Inflammatory macrophage treated with lipopolysaccharide for 1 hour (primary cell): ENCODE data around the gene EPHB2.
A peak's percentile ranks its signal among the peaks of the same experiment; 100 is the strongest.

ENCODE experiments used
- DNase-seq, 2 donors: peaks; one replicate each; pipeline ENCODE4 v3.0.0-alpha.2; 2020 to 2022

EPHB2 gene

GRCh38 chr1:22752339-22752738, 41.7 kb downstream of the EPHB2 start:
- DNase-seq = no peak

DNA sequence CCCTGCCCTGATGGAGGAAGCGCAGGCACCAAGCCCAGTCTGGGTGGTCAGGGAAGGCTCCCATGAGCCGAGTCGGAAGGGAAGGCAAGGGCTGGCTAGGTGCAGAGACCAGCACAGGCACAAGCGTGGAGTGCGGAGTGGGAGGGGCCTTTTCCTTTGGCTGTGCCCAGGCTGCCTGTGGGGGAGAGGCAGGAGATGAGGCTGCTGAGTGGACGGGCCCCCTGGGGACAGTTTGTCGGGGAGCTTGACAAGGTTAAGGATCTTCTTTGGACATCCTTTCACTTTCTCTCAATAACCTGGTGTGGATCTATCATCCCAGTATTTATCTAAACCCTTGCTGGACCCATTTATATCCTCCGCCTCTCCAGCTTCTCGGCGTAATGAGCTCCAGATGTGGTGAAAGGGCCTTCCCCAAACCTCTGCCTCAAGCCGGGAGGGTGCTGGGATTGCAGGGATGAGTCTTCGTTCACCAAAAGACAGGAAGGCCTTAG, 42.9 kb downstream of the EPHB2 start:
- no peak for DNase-seq

DNA sequence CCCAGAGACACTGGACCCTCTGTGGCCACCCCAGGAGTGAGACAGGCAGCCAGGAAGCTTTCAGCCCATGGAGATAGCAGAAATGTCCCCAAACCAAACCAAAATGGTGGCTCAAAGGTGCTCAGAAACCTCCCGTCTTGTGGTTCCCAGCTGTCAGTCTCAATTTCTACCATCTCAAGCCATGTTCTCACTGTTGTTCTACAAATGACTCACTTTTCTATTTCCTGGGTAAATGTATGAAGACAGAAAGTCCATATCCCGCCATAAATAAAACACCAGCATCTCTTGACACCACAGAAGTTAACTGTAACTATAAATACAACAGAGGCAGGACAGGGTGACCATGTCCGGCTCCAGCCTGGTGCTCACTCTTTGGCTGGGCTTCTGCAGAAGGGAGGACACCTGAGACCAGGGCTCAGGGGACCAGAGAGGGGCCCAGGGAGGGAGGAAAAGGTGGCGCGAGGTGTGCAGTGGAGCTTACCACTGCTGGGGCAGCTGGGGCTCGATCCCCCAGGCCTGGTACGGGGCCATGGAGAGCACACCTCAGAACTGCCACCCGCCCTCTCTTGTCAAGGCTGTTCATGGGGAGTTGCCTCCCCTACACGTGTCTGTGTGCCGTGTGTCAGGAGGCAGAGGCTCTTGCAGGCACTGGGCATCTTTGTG, 43.6 kb downstream of the EPHB2 start:
- no peak for DNase-seq

DNA sequence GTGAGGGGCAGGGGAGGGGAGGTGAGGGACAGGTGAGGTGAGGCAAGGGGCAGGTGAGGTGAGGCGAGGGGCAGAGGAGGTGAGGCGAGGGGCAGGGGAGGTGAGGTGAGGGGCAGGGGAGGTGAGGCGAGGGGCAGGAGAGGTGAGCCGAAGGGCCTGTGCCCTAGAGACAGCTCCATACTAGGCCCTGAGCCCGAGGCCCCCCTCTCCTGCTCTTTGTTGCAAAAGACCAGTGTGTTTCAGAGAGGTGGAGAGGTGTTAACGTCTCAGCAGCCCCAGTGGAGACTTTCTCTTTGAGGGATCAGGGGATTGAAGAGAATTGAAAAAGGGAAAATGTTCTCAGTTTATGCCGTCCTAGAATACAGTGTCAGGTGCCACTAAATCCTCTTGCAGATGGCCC, 44.2 kb downstream of the EPHB2 start:
- no peak for DNase-seq

GRCh38 chr1:22755641-22756040, 45.0 kb downstream of the EPHB2 start:
- no peak for DNase-seq

DNA sequence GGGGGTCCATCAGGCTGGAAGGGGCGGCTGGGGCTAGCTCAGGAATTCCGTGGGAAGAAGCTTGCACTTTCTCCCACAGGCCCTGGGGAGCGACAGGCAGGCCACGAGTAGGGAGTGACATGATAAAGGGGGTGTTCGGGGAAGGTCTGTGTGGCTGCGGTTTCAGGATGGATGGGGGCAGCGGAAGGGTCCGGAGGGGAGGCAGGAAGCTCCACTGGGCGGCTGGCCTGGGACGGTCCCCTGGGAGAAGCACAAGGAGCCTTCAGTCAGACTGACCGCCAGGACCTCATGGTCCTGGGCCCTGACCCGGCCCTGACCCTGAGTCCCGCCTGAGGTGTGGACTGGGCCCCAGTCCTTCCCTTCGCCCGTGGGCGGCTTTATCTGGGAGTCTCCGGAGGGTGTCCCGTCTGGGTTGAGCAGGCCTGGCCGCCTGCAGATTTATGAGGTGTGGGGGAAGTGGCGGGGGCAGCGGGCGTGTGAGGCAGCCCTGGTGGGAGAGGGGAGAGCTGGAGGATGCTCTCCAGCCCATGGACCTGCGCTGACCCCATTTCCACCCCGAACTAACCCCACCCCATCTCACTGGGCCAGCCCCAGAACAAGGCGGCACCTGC, 45.6 kb downstream of the EPHB2 start:
- DNase-seq = no peak

- DNase-seq = no peak
These were observed 49.8 kb downstream of the EPHB2 start for GRCh38 chr1:22760455-22760854.

DNA sequence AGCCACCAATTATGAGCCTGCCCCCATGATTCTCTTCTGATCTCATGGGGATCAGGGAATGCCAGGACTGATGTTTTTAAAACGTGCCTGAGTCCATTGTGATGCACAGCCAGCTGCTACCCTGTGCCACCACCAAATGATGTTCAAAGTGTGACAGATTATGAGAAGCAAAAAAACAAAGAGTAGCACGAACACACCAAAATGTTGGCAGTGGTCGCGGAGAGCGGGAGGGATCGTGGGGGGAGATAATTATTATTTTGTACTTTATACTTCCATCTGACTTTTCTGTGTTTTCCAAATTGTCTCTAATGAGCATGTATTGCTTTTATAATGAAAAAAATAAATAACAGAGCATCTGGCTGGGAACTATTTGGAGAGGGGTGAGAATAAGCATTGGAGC, 50.5 kb downstream of the EPHB2 start:
- DNase-seq = no peak

GRCh38 chr1:22761821-22762220, 51.2 kb downstream of the EPHB2 start:
- DNase-seq = no peak

- DNase-seq = no peak
These were observed 53.0 kb downstream of the EPHB2 start for GRCh38 chr1:22763487-22764200.

- no peak for DNase-seq
These were observed 57.2 kb downstream of the EPHB2 start for GRCh38 chr1:22767852-22768251.

DNA sequence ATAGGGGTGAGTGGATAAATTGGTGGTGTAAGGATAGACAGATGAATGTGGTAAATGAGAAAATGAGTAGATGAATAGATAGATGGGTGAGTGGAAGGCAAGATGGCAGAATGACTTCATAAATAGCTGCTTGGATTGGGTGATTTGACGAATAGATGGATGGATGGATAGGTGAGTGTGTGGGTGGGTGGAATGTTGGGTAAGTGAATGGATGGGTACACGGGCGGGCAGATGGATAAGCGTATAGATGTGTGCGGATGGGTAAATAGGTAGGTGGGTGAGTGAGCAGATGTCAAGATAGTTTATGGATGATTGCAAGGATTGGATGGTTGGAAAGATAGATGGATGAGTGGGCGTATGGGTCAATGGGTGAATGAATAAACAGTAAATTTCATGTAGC, 59.3 kb downstream of the EPHB2 start:
- no peak for DNase-seq

GRCh38 chr1:22772014-22772413, 61.4 kb downstream of the EPHB2 start:
- no peak for DNase-seq

- DNase-seq = no peak
These were observed 63.6 kb downstream of the EPHB2 start for GRCh38 chr1:22773981-22774832.

DNA sequence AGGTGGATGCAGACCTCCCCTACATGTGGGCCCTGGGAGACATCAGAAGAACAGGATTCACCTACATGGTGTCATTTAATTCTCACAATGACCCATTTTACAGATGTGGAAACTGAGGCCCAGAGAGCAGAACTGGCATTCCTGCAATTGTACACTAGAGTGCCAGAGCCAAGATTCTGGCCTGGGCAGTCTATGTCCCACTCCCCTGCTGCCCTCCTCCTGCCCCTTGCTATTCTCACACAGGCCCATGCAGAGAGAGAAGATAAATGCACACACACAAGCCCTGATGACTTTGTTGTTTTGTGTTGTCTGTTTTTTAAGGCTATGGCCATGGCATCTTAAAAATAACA, 64.2 kb downstream of the EPHB2 start:
- no peak for DNase-seq

DNA sequence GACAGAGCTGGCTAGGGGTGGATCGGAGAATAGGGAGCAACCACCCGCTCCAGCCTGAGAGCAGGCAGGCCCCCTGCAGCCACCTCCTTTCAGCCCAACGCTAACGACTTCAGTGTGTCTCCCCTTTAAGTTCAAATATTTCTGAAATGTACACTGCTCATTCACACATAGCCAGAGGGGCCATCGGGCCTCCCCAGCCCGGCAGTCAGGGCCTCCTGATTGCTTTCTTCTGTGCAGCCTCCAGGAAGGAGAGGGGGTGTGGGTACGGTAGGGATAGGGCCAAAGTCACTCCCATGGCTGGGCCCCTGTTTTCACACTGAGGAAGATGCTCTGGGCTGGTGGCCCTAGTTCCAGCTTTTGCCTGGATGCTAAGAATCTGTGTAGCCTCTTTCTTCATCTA, 64.8 kb downstream of the EPHB2 start:
- DNase-seq = no peak

DNA sequence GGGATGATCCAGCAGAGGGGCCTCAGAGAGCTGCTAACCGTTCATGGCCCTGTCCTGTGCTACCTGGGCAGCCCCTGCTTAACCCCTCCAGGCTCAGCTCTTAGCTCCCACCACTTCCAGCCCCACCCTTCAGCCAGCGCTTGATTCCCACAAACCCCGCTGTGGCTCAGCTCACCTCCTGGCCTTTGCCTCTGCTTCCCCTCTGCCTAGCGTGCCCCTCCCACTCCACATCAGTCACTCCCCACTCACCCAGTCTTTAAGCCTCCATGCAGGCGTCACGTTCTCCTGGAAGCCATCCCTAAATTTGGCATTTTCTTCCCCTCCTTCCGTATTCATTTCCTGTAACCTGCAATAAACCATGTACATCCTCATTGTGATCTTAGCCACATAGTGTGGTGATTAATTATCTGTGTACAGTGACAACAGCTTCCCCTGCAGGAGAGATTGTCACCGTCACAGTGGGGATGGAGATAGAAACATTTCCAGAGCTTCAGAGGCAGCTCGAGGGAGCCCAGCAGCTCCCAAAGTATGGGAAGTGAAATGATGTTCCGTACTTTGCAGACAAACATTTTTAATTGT, 65.5 kb downstream of the EPHB2 start:
- DNase-seq = no peak

DNA sequence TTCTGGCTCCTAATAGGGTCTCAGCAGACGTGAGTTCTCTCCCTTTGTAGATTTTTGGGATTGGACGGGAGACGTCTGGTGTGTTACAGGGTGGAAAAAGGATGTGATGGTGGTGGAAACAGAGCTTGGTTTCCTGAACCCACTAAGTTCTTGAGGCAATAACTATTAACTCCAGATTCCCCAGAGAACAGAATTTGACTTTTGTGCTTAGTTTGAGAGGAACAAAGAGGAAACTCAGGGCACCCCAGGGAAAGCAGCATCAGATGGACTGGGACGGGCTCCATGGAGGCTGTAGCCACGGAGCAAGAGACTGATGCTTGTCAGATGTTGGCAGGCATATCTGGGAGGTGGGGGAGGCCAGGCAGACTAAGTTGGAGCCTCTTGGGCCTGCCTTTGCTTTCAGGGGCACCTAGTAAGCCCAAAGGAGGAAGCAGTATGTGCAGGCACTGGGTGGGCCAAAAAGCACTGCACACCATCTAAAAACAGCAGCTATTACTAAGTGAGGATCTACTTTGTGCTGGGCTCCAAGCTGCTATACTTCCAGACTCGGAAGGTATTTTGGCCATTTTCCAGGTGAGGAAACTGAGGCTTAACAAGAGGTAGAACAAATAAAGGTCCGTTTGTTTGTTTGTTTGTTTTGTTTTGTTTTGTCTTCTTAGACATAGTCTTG, 66.9 kb downstream of the EPHB2 start:
- DNase-seq = no peak

- no peak for DNase-seq
These were observed 67.8 kb downstream of the EPHB2 start for GRCh38 chr1:22778408-22778807.

- DNase-seq = no peak
These were observed 68.4 kb downstream of the EPHB2 start for GRCh38 chr1:22778862-22779520.

GRCh38 chr1:22780696-22781095, 70.1 kb downstream of the EPHB2 start:
- DNase-seq = peak in 1 of 2 donors; percentile 25

GRCh38 chr1:22781483-22781882, 70.8 kb downstream of the EPHB2 start:
- DNase-seq = no peak
